Measurements from ENCODE around the gene HSP90AB1.
A peak's percentile ranks its signal among the peaks of the same experiment; 100 is the strongest.

Gene HSP90AB1

GRCh38 chr6:44246663-44247337, at the start of gene HSP90AB1:
TSS of gene HSP90AB1 (plus strand) at chr6:44247101. CDS start at chr6:44248630, 1,529 bp downstream.
- peak; percentile 97 for DNase-seq (ENCODE audit: low read depth)

DNA sequence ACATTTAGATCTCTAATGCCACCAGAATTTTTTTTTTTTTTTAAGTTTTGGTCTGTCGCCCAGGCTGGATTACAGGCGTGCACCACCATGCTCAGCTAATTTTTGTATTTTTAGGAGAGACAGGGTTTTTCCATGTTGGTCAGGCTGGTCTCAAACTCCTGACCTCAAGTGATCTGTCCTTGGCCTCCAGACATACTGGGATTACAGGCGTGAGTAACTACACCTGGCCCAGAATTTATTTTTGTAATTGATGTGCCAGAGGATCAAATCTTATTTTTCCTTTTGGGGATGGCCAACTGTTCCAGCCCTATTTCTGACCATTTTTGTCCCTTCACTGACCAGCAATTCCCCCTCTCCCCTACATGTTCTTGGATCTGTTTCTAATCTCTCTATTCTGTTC, 48.2 kb upstream of the HSP90AB1 start:
- DNase-seq (ENCODE audit: low read depth) = no peak
- no peak overlapping the region for H3K4me3 ChIP-seq (ENCODE audit: low read depth, low read length)

More at GRCh38 chr6:44246663-44247337, at the start of gene HSP90AB1:
- peak within 1 kb of the TSS; percentile 71 for H3K4me3 ChIP-seq (ENCODE audit: low read depth, low read length)

- no peak for DNase-seq (ENCODE audit: low read depth)
- no peak overlapping the region for H3K4me3 ChIP-seq (ENCODE audit: low read depth, low read length)
Measured at GRCh38 chr6:44199883-44200282, 47.0 kb upstream of the HSP90AB1 start.

GRCh38 chr6:44201200-44201599, 45.7 kb upstream of the HSP90AB1 start:
- DNase-seq (ENCODE audit: low read depth) = no peak
- no peak overlapping the region for H3K4me3 ChIP-seq (ENCODE audit: low read depth, low read length)

DNA sequence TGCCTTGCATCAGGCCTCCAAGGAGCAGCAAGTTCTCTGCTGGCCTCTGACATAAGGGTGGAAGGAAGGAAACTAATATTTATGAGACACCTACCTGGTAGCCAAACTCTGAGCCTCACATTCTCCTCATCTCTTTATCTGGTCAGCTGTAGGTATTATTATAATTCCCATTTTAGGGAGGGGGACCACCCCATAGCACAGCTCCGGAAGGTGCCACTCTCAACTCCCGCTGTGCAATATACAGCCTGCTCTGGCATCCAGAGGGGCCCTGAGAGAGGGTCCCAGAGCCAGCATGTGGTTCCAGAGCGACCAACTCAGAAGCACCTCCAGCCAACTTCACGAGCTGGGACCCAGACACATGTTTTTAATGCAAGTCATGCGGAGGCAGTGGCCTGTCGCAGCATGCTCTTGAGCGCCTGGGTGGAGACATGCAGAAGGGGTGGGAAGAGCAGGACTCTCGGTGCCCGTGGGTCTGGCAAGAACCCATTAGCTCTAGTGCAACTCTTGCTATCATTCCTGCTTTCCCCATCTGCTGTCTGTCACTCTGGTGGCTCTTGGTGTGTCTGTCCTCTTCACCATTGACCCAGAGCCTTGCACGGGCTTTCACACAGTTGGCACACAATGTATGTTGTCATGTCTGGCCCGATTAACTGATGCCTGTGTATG, 45.1 kb upstream of the HSP90AB1 start:
- no peak for DNase-seq (ENCODE audit: low read depth)
- no peak overlapping the region for H3K4me3 ChIP-seq (ENCODE audit: low read depth, low read length)

GRCh38 chr6:44202332-44202971, 44.4 kb upstream of the HSP90AB1 start:
- no peak for DNase-seq (ENCODE audit: low read depth)
- no peak overlapping the region for H3K4me3 ChIP-seq (ENCODE audit: low read depth, low read length)

- DNase-seq (ENCODE audit: low read depth) = no peak
- H3K4me3 ChIP-seq (ENCODE audit: low read depth, low read length) = no peak overlapping the region
Measured at GRCh38 chr6:44202972-44203750, 43.7 kb upstream of the HSP90AB1 start.

DNA sequence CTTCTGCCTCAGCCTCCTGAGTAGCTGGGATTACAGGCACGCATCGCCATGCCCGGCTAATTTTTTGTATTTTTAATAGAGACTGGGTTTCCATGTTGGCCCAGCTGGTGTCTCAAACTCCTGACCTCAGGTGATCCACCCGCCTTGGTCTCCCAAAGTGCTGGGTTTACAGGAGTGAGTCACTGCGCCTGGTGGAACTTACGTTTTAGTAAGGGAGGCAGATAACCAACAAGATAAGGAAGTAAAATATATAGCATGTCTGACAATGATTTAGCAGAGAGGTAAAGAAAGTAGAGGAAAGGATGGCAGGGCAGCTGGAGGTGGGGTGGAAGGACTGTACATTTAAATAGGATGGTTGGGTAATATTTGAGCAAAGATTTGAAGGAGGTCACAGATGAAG, 42.9 kb upstream of the HSP90AB1 start:
- H3K4me3 ChIP-seq (ENCODE audit: low read depth, low read length) = no peak overlapping the region
- DNase-seq (ENCODE audit: low read depth) = no peak

- no peak for DNase-seq (ENCODE audit: low read depth)
- no peak overlapping the region for H3K4me3 ChIP-seq (ENCODE audit: low read depth, low read length)
Measured at GRCh38 chr6:44207966-44208365, 38.9 kb upstream of the HSP90AB1 start.

GRCh38 chr6:44211284-44211683, 35.6 kb upstream of the HSP90AB1 start:
- DNase-seq (ENCODE audit: low read depth) = no peak
- no peak overlapping the region for H3K4me3 ChIP-seq (ENCODE audit: low read depth, low read length)

- DNase-seq (ENCODE audit: low read depth) = no peak
Measured at GRCh38 chr6:44214307-44214706, 32.6 kb upstream of the HSP90AB1 start.

DNA sequence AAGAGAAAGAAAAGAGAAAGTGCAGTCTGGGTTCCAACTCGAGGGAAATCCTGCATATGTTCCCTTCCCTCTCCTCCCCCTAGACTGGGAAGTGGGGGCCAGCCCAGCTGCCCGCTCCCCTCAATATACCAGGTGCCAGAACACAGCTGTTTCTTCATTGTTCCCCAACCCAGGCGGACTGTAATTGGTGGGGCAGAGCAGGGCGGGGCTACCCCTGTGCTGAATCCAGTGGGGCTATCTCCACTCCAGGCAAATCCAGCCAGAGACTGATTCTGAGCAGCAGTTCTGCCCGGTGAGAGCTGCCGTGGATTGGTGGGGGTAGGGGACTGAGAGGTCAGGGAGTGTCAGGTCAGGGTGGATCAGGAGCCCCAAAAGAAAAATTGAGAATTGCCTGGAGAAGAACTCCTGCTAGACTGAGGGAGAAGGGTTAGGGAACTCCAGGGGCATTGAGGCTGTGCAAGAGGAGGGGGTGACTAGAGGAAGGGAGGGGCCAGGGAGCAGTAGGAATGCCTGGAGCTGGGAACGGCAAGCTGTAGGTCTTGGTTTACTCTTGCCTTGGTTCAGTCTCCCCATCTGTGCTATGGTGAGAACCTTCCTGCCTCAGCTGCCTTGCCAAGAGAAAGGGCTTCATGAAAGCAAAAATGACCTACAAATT, 30.1 kb upstream of the HSP90AB1 start, which contains the start of gene MYMX:
Gene MYMX (plus strand): TSS at position 250 of the 655 bp plus-strand sequence. CDS start 546 bp downstream, outside the sequence.
- peak within 1 kb of the TSS; percentile 46 for H3K4me3 ChIP-seq (ENCODE audit: low read depth, low read length)
- DNase-seq (ENCODE audit: low read depth) = no peak

More at GRCh38 chr6:44214307-44214706, 32.6 kb upstream of the HSP90AB1 start:
- H3K4me3 ChIP-seq (ENCODE audit: low read depth, low read length) = no peak overlapping the region

DNA sequence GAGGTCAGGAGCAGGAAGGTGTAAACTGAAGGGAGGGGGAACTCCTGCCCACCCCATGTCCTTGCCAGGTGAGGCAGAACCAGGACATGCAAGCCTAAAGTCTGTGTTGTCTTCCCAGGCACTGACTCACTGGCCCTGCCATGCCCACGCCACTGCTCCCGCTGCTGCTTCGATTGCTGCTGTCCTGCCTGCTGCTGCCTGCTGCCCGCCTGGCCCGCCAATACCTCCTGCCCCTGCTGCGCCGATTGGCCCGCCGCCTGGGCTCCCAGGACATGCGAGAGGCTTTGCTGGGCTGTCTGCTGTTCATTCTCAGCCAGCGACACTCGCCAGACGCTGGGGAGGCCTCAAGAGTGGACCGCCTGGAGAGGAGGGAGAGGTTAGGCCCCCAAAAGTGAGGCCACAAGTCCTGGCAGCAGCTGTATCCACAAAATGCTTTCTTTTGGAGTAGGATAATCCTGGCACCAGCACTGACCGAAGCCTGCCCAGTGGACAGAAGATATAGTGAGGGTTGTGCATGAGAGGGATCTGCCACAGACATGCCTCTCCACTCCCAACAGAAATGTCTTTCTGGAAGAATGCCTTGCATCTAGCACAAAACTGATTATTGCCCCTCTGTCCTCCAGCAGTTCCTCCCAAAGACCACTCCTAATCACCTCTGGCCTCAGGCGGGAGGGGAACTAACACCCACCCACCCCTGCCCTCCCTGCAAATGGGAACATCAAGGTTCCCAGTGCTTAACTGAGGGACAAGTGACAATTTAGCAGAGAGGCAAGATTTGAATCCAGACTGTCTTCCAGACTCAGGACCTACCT, 29.4 kb upstream of the HSP90AB1 start:
- H3K4me3 ChIP-seq (ENCODE audit: low read depth, low read length) = peak overlapping the region; percentile 46
- no peak for DNase-seq (ENCODE audit: low read depth)

GRCh38 chr6:44219053-44219814, 27.7 kb upstream of the HSP90AB1 start:
- DNase-seq (ENCODE audit: low read depth) = no peak
- peak overlapping the region; percentile 46 for H3K4me3 ChIP-seq (ENCODE audit: low read depth, low read length)

DNA sequence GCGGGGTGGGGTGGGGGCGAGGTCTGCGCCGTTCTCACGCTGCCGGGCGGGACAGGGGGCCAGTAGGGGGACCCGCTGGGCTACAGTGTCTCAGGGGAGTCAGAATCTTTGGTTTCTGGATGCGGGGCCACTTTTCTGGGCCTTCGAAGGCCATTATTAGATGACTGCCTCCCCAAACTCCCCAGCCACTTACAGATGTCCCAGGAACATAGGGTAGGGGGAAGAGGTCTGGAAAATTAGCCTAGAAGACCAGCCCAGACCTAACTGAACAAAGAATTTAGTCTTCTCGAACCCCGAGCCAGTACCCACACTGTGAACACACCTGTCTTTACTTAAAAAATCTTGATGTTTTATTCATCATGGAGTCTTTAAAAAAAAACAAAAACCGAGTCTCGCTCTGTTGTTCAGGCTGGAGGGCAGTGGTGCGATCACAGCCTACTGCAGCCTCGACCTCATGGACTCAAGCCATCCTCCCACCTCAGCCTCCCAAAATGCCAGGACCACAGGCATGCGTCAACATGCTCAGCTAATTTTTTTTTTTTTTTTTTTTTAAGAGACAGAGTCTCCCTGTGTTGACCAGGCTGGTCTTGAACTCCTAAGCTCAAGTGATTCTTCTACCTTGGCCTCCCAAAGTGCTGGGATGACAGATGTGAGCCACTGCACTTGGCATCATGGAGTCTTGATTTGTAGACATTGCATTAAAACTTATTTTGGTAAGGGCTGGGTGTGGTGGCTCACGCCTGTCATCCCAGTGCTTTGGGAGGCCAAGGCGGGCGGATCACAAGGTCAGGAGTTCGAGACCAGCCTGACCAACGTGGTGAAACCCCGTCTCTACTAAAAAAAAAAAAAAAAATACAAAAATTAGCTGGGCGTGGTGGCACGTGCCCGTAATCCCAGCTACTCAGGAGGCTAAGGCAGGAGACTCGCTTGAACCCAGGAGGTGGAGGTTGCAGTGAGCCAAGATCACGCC, 26.8 kb upstream of the HSP90AB1 start:
- H3K4me3 ChIP-seq (ENCODE audit: low read depth, low read length) = peak overlapping the region; percentile 38

GRCh38 chr6:44220913-44221290, 26.0 kb upstream of the HSP90AB1 start:
- no peak for DNase-seq (ENCODE audit: low read depth)
- H3K4me3 ChIP-seq (ENCODE audit: low read depth, low read length) = no peak overlapping the region

More for the DNA sequence above, 26.8 kb upstream of the HSP90AB1 start:
- no peak for DNase-seq (ENCODE audit: low read depth)
